Hematopoietic multipotent progenitor cell treated with erythropoietin and hydrocortisone succinate and interleukin-3 and kit ligand, for 4 days (in vitro differentiated cells): Measurements from ENCODE around the gene FPGS.
A peak's percentile ranks its signal among the peaks of the same experiment; 100 is the strongest.
"Not testable (repeated sequence)": the region's sequence is repeated elsewhere in the genome, so short reads cannot be mapped to it uniquely, and the experiment has no call there.

Experiments used
- DNase-seq: peaks from one replicate; pipeline ENCODE4 v3.0.0-alpha.2; 2015

The FPGS gene

GRCh38 chr9:127845619-127846018 lies 42.9 kb downstream of the FPGS start:
- not testable (repeated sequence) for DNase-seq

GRCh38 chr9:127846443-127847177 lies 43.9 kb downstream of the FPGS start:
- peak; percentile 42 for DNase-seq

- no peak for DNase-seq
These were observed 44.5 kb downstream of the FPGS start for GRCh38 chr9:127847178-127847510.

- no peak for DNase-seq
These were observed 45.4 kb downstream of the FPGS start for GRCh38 chr9:127847833-127848755.

DNA sequence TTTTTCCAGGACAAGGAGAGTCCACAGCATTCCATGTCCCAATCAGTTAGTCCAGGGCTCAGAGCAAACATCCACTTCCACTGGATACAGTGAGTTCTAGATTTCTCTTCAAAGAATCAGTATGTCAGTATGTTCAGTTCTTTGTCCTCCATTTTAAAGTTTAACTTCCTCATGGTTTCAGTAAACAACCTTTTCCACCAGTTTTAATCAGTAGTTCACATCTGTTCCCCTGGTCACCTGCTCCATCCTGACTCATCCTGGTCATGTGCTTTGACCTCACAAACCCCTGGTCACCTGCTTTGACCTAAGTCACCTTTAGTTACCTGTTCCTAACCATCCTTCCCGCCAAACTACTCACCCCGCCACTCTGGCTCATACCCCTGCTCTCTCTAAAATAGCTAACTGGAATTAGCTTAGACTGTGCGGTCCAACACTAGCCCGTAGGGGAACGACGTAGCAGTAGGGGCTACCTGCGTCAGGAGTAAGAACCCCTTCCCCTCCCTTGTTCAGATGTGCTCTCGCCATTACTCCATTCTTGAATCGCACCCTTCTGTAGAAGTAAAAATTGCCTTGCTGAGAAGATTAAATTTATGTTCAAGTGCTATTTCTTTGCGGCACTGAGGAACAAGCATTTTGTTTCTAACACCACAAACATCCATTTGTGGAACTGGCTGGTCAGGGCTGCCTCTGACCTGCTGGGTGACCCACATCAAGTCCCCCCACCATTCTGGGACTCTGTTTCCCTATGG lies 46.2 kb downstream of the FPGS start:
- peak; percentile 47 for DNase-seq

DNA sequence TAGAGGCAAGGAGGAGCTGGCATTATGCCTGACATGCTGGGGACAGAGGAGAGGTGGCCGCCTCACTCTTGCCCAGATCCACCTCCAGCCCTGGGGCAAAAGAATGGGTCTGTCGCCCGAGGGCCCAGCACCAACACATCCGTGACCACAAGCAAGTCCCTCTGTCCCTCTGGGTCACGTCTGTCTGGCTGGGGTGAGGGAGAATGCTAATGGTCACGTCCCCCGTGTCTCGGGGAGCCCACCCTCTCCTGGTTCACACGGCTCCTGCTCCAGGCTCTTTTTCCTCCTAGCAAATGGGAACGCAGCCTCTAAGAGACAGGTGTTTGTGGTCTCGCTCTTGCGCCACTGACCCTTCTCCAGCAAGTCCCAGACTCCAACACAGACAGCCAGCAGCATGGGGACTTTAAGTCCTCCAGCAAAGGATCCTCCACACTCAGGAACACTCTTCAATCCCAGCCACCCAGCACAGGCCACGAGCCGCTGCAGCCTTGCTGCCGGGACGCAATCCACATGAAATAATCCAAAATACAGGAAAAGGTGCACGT lies 47.7 kb downstream of the FPGS start:
- no peak for DNase-seq

DNA sequence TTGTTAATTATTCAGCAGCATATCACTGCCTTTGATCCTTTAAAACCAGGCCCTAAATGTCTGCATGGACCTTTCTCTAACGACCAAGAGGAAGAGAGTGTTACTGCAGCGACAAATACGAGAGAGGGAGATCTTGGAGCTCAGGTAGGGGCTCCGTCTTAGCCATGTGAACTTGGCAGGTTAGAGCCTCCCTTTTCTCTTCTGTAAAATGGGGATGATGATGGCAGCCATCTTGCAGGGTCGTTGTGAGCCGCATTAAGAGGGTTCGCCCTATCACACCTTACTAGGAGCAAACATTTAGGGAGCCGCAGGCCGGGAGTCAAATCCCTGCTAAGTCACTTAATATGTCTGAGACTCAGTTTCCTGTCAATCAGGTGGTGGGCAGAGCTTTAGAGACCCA lies 50.1 kb downstream of the FPGS start:
- no peak for DNase-seq

- DNase-seq: peak; percentile 41
These were observed 50.9 kb downstream of the FPGS start for GRCh38 chr9:127853312-127854183.

DNA sequence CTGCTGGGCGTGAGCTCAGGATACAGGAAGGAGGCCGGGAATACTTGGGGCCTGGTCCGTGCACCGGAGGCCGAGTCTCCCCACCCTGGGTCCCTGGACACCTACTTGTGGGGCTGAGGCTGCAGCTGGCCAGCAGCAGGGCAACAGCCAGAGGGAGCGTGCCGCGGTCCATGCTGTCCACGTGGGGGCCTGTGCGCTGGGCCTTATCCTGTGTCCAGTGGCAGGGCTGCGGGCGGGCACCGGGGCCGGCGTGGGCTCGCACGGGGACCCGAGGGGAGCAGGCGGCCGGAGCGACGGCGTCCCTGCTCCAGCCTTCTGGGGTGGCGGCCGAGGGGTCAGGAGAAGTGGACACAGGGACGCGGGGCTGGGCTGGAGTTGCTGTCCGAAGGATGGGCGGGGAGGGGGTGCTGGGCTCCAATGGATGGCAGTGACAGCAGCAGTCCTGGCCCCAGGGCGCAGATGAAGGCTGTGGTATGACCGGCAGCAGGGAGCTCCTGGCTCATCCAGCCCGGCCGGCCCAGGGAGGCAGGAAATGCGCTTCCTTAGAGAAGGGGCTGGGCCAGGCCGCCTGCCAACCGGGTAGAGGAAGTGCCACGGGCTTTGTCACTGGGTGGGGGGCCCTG lies 51.6 kb downstream of the FPGS start, which contains the start of gene ENG:
ENG (minus strand) TSS at position 475 of the 623 bp plus-strand sequence; CDS start at position 172, 303 bp downstream.
- peak; percentile 77 for DNase-seq

GRCh38 chr9:127854960-127855359 lies 52.3 kb downstream of the FPGS start:
- DNase-seq: no peak

DNA sequence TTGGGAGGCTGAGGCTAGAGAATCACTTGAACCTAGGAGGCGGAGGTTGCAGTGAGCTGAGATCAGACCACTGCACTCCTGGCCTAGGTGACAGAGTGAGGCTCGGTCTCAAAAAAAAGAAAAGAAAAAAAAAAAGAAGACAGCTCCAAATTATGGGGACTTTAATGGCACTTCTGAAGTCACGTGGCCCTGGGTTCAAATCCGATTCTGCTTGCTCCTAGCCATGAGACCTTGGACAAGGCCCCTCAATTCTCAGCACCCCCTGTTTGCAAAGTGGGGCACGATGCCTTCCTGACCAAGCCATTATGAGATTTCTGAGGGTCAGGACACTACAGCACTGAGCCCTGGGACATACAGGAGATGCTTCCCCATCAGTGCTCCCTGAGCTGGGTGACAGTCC lies 52.8 kb downstream of the FPGS start:
- DNase-seq: no peak

- DNase-seq: peak; percentile 66
These were observed 53.5 kb downstream of the FPGS start for GRCh38 chr9:127856094-127856728.

GRCh38 chr9:127856729-127857116 lies 54.0 kb downstream of the FPGS start:
- DNase-seq: peak; percentile 83

GRCh38 chr9:127857278-127857677 lies 54.6 kb downstream of the FPGS start:
- DNase-seq: no peak

- peak; percentile 73 for DNase-seq
These were observed 55.4 kb downstream of the FPGS start for GRCh38 chr9:127858041-127858512.

DNA sequence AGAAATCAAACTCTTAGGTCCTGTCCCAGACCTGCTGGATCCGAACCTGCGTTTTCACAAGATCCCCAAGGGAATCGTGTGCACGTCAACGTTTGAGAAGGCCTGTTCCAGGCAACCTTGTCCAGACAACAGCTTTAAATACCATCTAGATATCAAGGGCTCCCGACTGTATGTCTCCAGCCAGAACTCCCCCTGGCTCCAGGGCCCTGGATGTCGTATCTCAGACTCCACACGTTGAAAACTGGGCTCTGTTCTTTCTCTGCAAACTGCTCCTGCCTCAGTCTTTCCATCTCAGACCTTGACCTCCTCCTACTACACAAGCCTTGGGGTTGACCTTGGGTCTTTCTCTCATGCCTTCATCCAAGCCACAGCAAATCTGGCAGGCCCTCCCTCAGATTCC lies 57.6 kb downstream of the FPGS start:
- DNase-seq: no peak

- DNase-seq: no peak
These were observed 58.1 kb downstream of the FPGS start for GRCh38 chr9:127860779-127861178.

GRCh38 chr9:127862075-127863011 lies 59.7 kb downstream of the FPGS start:
- peak; percentile 94 for DNase-seq

- no peak for DNase-seq
These were observed 60.5 kb downstream of the FPGS start for GRCh38 chr9:127863191-127863621.
